GM12864 (cell line): ENCODE measurements around the gene IL34.

Experiments
- DNase-seq: peaks from one replicate; pipeline ENCODE4 v3.0.0-alpha.2; 2011; ENCODE audit warnings: low read depth
- H3K4me3 ChIP-seq: 2 replicates; pipeline ENCODE4 v1.5.1; 2011; ENCODE audit warnings: mild to moderate bottlenecking, low read depth, low read length, control low read depth
- TF ChIP-seq, protein P1 (sequence below): IDR thresholded peaks from 2 replicates; pipeline ENCODE4 v1.5.1; 2011; ENCODE audit warnings: low read depth, mild to moderate bottlenecking, moderate library complexity, low read length, control low read depth, inconsistent platforms; ENCODE audit errors: missing control alignments

IL34 gene

GRCh38 chr16:70694088-70694867 lies 47.9 kb downstream of the IL34 start:
- H3K4me3 ChIP-seq, result no peak overlapping the region
- TF ChIP-seq, protein P1, sequence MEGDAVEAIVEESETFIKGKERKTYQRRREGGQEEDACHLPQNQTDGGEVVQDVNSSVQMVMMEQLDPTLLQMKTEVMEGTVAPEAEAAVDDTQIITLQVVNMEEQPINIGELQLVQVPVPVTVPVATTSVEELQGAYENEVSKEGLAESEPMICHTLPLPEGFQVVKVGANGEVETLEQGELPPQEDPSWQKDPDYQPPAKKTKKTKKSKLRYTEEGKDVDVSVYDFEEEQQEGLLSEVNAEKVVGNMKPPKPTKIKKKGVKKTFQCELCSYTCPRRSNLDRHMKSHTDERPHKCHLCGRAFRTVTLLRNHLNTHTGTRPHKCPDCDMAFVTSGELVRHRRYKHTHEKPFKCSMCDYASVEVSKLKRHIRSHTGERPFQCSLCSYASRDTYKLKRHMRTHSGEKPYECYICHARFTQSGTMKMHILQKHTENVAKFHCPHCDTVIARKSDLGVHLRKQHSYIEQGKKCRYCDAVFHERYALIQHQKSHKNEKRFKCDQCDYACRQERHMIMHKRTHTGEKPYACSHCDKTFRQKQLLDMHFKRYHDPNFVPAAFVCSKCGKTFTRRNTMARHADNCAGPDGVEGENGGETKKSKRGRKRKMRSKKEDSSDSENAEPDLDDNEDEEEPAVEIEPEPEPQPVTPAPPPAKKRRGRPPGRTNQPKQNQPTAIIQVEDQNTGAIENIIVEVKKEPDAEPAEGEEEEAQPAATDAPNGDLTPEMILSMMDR, result no peak
- no peak for DNase-seq

DNA sequence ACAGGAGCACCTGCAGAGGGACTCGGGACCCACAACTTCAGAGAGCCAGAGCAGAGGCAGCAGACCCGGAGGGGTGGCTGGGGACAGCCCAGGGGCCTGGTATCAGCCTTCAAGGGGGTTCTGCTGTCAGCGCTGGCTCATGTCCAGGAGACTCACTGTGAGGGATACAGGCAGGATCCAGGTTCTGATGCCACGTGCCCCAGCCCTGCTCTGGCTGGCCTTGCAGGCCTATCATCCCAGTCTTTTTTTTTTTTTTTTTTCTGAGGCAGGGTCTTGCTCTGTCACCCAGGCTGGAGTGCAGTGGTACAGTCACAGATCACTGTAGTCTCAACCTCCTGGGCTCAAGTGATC lies 48.5 kb downstream of the IL34 start:
- no peak overlapping the region for H3K4me3 ChIP-seq
- DNase-seq, result no peak
- TF ChIP-seq, protein P1, result no peak

GRCh38 chr16:70695331-70696070 lies 49.1 kb downstream of the IL34 start:
- DNase-seq, result no peak
- TF ChIP-seq, protein P1, result no peak
- no peak overlapping the region for H3K4me3 ChIP-seq

DNA sequence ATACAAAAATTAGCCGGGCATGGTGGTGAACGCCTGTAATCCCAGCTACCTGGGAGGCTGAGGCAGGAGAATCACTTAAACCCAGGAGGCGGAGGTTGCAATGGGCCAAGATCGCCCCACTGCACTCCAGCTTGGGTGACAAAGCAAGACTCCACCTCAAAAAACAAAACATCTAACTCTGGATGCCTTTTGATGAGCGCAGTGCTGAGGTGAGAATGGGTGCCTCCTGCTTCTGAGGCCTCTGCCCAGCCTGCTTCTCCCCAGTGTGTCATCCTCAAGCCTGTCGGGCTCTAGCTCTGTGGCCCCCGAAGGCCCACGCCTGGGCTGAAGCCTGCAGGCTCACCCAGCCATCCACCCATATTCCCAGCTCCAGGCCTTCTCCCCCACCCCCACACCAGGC lies 50.0 kb downstream of the IL34 start:
- DNase-seq, result no peak
- H3K4me3 ChIP-seq, result no peak overlapping the region

GRCh38 chr16:70696952-70697593 lies 50.7 kb downstream of the IL34 start:
- TF ChIP-seq, protein P1, result no peak
- DNase-seq, result no peak
- H3K4me3 ChIP-seq, result no peak overlapping the region

More for the DNA sequence above, 50.0 kb downstream of the IL34 start:
- TF ChIP-seq, protein P1, result no peak

- DNase-seq, result no peak
- TF ChIP-seq, protein P1, result no peak
Measured at GRCh38 chr16:70697594-70698170, 51.3 kb downstream of the IL34 start.

More at GRCh38 chr16:70697594-70698170, 51.3 kb downstream of the IL34 start:
- H3K4me3 ChIP-seq, result no peak overlapping the region
